GM18498 (cell line): ENCODE data around the gene ICAM1.

Experiments used
- ATAC-seq: cut with Tn5 transposase; IDR thresholded peaks from one replicate; pipeline ENCODE4 v1.9.1; 2021; ENCODE audit warnings: mild to moderate bottlenecking, moderate library complexity; ENCODE audit not compliant: unreplicated experiment

ICAM1 gene

GRCh38 chr19:10292206-10292788 lies 21.4 kb downstream of the ICAM1 start:
- ATAC-seq = peak; percentile 44

- no peak for ATAC-seq
Observed at GRCh38 chr19:10292789-10293636, 22.1 kb downstream of the ICAM1 start.

GRCh38 chr19:10293637-10294367 lies 22.9 kb downstream of the ICAM1 start:
- ATAC-seq = no peak

GRCh38 chr19:10294368-10294697 lies 23.4 kb downstream of the ICAM1 start:
- no peak for ATAC-seq

- peak; percentile 60 for ATAC-seq
Observed at GRCh38 chr19:10295305-10295846, 24.5 kb downstream of the ICAM1 start.

- no peak for ATAC-seq
Observed at GRCh38 chr19:10295847-10296591, 25.1 kb downstream of the ICAM1 start.

GRCh38 chr19:10299545-10300458 lies 28.9 kb downstream of the ICAM1 start:
- no peak for ATAC-seq

GRCh38 chr19:10305139-10305806 lies 34.4 kb downstream of the ICAM1 start:
- ATAC-seq = no peak

GRCh38 chr19:10306327-10306726 lies 35.4 kb downstream of the ICAM1 start:
- ATAC-seq = no peak

- no peak for ATAC-seq
Observed at GRCh38 chr19:10309423-10309822, 38.5 kb downstream of the ICAM1 start, which contains the start of gene ZGLP1. Gene ZGLP1 (minus strand): TSS chr19:10309815.

GRCh38 chr19:10315335-10316214 lies 44.7 kb downstream of the ICAM1 start, which contains the start of gene FDX2:
Gene FDX2 (minus strand): TSS chr19:10316015. CDS start chr19:10315996, 19 bp downstream.
- peak; percentile 63 for ATAC-seq

- ATAC-seq = no peak
Observed at GRCh38 chr19:10316229-10317044, 45.5 kb downstream of the ICAM1 start.

GRCh38 chr19:10317045-10317856 lies 46.3 kb downstream of the ICAM1 start:
- ATAC-seq = no peak

- no peak for ATAC-seq
Observed at GRCh38 chr19:10317857-10318462, 47.0 kb downstream of the ICAM1 start.

- ATAC-seq = no peak
Observed at GRCh38 chr19:10318807-10319682, 48.1 kb downstream of the ICAM1 start.
